ENCODE results near the gene GSAP. TPM values are rescaled to one million over a fixed set of nuclear protein-coding genes. Genes with fewer than 3 reads are reported as not detected.

GSAP gene
- total and polyA plus RNA-seq, 2 of the 4 experiments (the other 2 are of a cell fraction): 1.6 to 1.8 TPM

DNA sequence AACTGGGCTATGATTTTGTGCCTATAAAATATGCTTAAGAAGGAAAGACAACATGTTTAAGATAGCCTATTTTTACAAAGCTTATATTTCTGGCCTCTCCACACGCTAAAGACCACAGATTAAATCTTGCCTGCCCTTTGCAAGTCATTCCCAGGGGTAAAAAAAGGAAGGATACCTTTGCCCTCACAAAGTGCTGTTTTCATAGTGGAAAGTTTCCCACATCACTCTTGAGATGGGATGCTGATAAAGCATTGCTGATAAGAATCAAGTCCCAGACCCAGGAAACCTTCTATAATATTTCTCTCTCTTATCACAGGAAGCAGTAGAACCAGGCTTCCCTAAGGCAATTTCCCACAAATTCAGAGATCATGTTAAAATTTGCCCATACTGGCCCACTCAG lies 56.5 kb downstream of the GSAP start:
- ATAC-seq (ENCODE audit: low read depth): no peak
- in situ Hi-C loops (cut with MboI; ENCODE audit: low sequenced_read_pairs): no loop called here

More for the DNA sequence above, 56.5 kb downstream of the GSAP start:
- Histone ChIP-seq H2AFZ (replicated peaks; ENCODE audit: low read length, poor library complexity) (no peak overlapping the region), H3K23ac (ENCODE audit: low read depth, low read length) (no peak overlapping the region), H3K4me3 (ENCODE audit: insufficient read depth, low read depth, low read length) (no peak overlapping the region), H3K56ac (ENCODE audit: extremely low read depth, insufficient read depth, low read length) (no peak overlapping the region), H2BK120ac (ENCODE audit: low read depth, low read length) (no peak overlapping the region), H3K4me2 (ENCODE audit: low read depth, low read length) (no peak overlapping the region), H3K9ac (ENCODE audit: low read depth, low read length) (no peak overlapping the region), H2BK20ac (ENCODE audit: low read depth, low read length) (no peak overlapping the region), H3K9me3 (ENCODE audit: control insufficient read depth, insufficient read depth, low read length) (no peaks in the 10 kb centered on the region), H3K9me1 (ENCODE audit: insufficient read depth, low read length) (no peaks in the 10 kb centered on the region), H3K36me3 (ENCODE audit: control insufficient read depth, insufficient read depth, low read length) (no peaks in the 10 kb centered on the region), H4K8ac (ENCODE audit: low read depth in 2 of 2, low read length in 2 of 2) (no peak overlapping the region), H2BK15ac (ENCODE audit: low read depth, low read length) (no peak overlapping the region), H2BK5ac (ENCODE audit: low read depth, low read length, poor library complexity, severe bottlenecking) (no peak overlapping the region), H3K4me1 (ENCODE audit: control insufficient read depth, insufficient read depth, low read length) (no peaks in the 10 kb centered on the region), H3K14ac (replicated peaks; ENCODE audit: low read depth, low read length) (no peak overlapping the region), H3K4ac (ENCODE audit: low read depth, low read length) (no peak overlapping the region), H3K18ac (ENCODE audit: low read depth, low read length) (no peak overlapping the region), H3K27ac (ENCODE audit: insufficient read depth, low read length) (no peak overlapping the region), H4K5ac (ENCODE audit: low read depth, low read length) (no peak overlapping the region), H2AK9ac (replicated peaks; ENCODE audit: low read depth, low read length, poor library complexity) (no peak overlapping the region), H4K91ac (ENCODE audit: insufficient read depth, low read depth, low read length) (no peak overlapping the region), H4K20me1 (ENCODE audit: insufficient read depth, low read length) (no peaks in the 10 kb centered on the region), H3K27me3 (ENCODE audit: control insufficient read depth, insufficient read depth, low read length) (no peaks in the 10 kb centered on the region), H3K79me1 (ENCODE audit: low read depth in 1 of 2, low read length in 2 of 2) (no peaks in the 10 kb centered on the region), H2AK5ac (ENCODE audit: low read depth, low read length) (no peak overlapping the region)
- intact Hi-C loops (cut with micrococcal nuclease) (no loop called here), dilution Hi-C loops (cut with HindIII; ENCODE audit: low sequenced_read_pairs, unreplicated experiment) (no loop called here)
- TF ChIP-seq, protein P1, sequence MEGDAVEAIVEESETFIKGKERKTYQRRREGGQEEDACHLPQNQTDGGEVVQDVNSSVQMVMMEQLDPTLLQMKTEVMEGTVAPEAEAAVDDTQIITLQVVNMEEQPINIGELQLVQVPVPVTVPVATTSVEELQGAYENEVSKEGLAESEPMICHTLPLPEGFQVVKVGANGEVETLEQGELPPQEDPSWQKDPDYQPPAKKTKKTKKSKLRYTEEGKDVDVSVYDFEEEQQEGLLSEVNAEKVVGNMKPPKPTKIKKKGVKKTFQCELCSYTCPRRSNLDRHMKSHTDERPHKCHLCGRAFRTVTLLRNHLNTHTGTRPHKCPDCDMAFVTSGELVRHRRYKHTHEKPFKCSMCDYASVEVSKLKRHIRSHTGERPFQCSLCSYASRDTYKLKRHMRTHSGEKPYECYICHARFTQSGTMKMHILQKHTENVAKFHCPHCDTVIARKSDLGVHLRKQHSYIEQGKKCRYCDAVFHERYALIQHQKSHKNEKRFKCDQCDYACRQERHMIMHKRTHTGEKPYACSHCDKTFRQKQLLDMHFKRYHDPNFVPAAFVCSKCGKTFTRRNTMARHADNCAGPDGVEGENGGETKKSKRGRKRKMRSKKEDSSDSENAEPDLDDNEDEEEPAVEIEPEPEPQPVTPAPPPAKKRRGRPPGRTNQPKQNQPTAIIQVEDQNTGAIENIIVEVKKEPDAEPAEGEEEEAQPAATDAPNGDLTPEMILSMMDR (conservative IDR thresholded peaks at IDR 0.05; ENCODE audit: low read depth, low read length): no peak
- TF ChIP-seq CEBPB (IDR thresholded peaks at IDR 0.05; ENCODE audit: low read depth, low read length): no peak
- TF ChIP-seq RCOR1 (IDR thresholded peaks at IDR 0.05; ENCODE audit: insufficient replicate concordance, low read length): no peak
- TF ChIP-seq, protein P2, sequence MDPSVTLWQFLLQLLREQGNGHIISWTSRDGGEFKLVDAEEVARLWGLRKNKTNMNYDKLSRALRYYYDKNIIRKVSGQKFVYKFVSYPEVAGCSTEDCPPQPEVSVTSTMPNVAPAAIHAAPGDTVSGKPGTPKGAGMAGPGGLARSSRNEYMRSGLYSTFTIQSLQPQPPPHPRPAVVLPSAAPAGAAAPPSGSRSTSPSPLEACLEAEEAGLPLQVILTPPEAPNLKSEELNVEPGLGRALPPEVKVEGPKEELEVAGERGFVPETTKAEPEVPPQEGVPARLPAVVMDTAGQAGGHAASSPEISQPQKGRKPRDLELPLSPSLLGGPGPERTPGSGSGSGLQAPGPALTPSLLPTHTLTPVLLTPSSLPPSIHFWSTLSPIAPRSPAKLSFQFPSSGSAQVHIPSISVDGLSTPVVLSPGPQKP (IDR thresholded peaks at IDR 0.05; ENCODE audit: borderline replicate concordance, low read depth, low read length): no peak
- no peak for TF ChIP-seq MAZ (IDR thresholded peaks at IDR 0.05; ENCODE audit: borderline replicate concordance, low read depth, low read length)
- no peak for TF ChIP-seq RFX5 (IDR thresholded peaks at IDR 0.05; ENCODE audit: low read depth, low read length)
- DNase-seq: no peak
- no TSS peak for BruUV-seq (replicated peaks)
- CTCF ChIA-PET: no interaction called here
- POLR2A ChIA-PET (ENCODE audit: unreplicated experiment): no interaction called here
- no CpG with 5 or more reads among the region's 1 CpG for WGBS, 2 experiments (ENCODE audit: extremely low coverage in 2 of 2, insufficient read length in 1 of 2)

Data from IMR-90 (cell line).